ENCODE data around the gene TCF7L2.

DNA sequence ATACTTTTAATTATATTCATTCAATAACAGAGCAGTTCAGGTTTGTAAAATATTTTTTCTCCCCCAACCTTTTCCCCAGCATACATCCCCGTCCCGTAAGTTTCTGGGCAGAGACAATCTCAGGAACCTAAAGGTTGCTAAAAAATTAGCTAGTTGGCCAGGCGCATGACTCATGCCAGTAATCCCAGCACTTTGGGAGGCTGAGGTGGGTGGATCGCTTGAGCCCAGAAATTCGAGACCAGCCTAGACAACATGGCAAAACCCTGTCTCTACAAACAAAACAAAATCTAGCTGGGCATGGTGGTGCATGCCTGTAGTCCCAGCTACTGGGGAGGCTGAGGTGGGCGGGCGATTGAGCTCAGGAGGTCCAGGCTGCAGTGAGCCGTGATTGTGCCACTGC, 40.2 kb downstream of the TCF7L2 start:
- TF ChIP-seq CTCF (conservative IDR thresholded peaks at IDR 0.05; ENCODE audit: low read length) (no peak), EZH2phosphoT487 (IDR thresholded peaks at IDR 0.05; ENCODE audit: borderline replicate concordance, low read depth, low read length) (no peak)
